Kidney (tissue), 14 donors: ENCODE measurements around the gene CPSF7. TPM values are rescaled to one million over a fixed set of nuclear protein-coding genes. Genes with fewer than 3 reads are reported as not detected.

Experiments
- DNase-seq, 5 donors: peaks; one replicate each; pipeline ENCODE4 v3.0.0-alpha.2; 2013 to 2020
- FAIRE-seq: peaks from 2 replicates; lab custom pipeline; 2012; peaks lifted over from hg19 to GRCh38; lab: Jason Lieb, UNC
- H3K27ac ChIP-seq, 2 donors: one replicate each; pipeline ENCODE4 v1.7.0; 2013; ENCODE audit warnings: low read depth in 2 of 2, low read length in 2 of 2, inconsistent platforms in 1 of 2
- H3K27me3 ChIP-seq: one replicate; pipeline ENCODE4 v1.7.1; 2013; ENCODE audit warnings: low read length, inconsistent platforms; ENCODE audit not compliant: control insufficient read depth, insufficient read depth
- H3K36me3 ChIP-seq, 3 donors: one replicate each; pipeline versions ENCODE4 v1.7.0 to v1.7.1; 2013; ENCODE audit warnings: low read length in 3 of 3, control low read depth in 1 of 3, inconsistent platforms in 1 of 3; ENCODE audit not compliant: insufficient read depth in 3 of 3, control insufficient read depth in 2 of 3
- H3K4me1 ChIP-seq, 3 donors: one replicate each; pipeline versions ENCODE4 v1.7.0 to v1.7.1; 2013; ENCODE audit warnings: low read length in 3 of 3, inconsistent platforms in 1 of 3, low read depth in 1 of 3; ENCODE audit not compliant: control insufficient read depth in 2 of 3, insufficient read depth in 2 of 3
- H3K4me3 ChIP-seq, 3 donors: one replicate each; pipeline versions ENCODE4 v1.7.0 to v1.8.1; 2013; ENCODE audit warnings: low read length in 3 of 3, control low read depth in 1 of 3, inconsistent platforms in 1 of 3
- H3K9ac ChIP-seq, 3 donors: one replicate each; pipeline versions ENCODE4 v1.7.0 to v1.7.1; 2013; ENCODE audit warnings: low read length in 3 of 3, control low read depth in 1 of 3, inconsistent platforms in 1 of 3
- H3K9me3 ChIP-seq, 3 donors: one replicate each; pipeline versions ENCODE4 v1.7.0 to v1.7.1; 2013; ENCODE audit warnings: low read length in 3 of 3, control low read depth in 1 of 3, inconsistent platforms in 1 of 3; ENCODE audit not compliant: control insufficient read depth in 2 of 3, insufficient read depth in 1 of 3
- CTCF ChIP-seq: IDR thresholded peaks from 3 replicates; pipeline ENCODE4 v1.5.1; 2012; ENCODE audit warnings: mild to moderate bottlenecking, moderate library complexity, borderline replicate concordance; ENCODE audit not compliant: insufficient read depth; ENCODE audit errors: extremely low read depth
- intact Hi-C: fragments of 100-400 bp; cut with DNase I; formaldehyde crosslinking; loops from one replicate; pipeline ENCODE4 v1.11.1; 2022
- polyA plus RNA-seq: library from polyadenylated mRNA; stranded (reverse); fragments of 350-450 nt; fragmentation: Illumina TruSeq; extraction: RNeasy Lipid Tissue Mini Kit (QIAGEN cat#74804); gene quantifications from one replicate; pipeline ENCODE4 v1.2.3, GENCODE V29; 2014; ENCODE audit warnings: low read depth, low replicate concordance; ENCODE audit not compliant: insufficient read depth
- total RNA-seq: library from RNA; stranded (reverse); fragmentation: NEBNext Ultra II Directional; extraction: Animal tissue kit (Norgen Biotek cat#: 25700); gene quantifications from one replicate; pipeline ENCODE4 v1.2.1, GENCODE V29; 2021
- donor health status: control.
- donor health status: control.
- donor health status: control.
- donor health status: control.
- donor health status: control.
- donor health status: DM: yes; HTN: yes; CAD: no.
- donor health status: Normal renal cell carcinoma (clear cell type).

The CPSF7 gene
- total and polyA plus RNA-seq, 2 donors from 2014 or later: 28.4 to 94.5 TPM

- H3K4me3 ChIP-seq: no peak overlapping the region
- TF ChIP-seq CTCF: no peak
- DNase-seq (no peak), FAIRE-seq (no peak)
- no peak overlapping the region for H3K27ac ChIP-seq
- H3K9me3 ChIP-seq: no peaks in the 10 kb centered on the region
- intact Hi-C loops: no loop called here
- peaks cover 10 to 43% (median 16%) of the 10 kb centered on the region in 3 donors for H3K36me3 ChIP-seq
- no peak overlapping the region for H3K9ac ChIP-seq
- H3K27me3 ChIP-seq: no peaks in the 10 kb centered on the region
- peaks cover 0 to 13% (median 5%) of the 10 kb centered on the region in 3 donors for H3K4me1 ChIP-seq
Measured at GRCh38 chr11:61367406-61367805, 62.4 kb downstream of the CPSF7 start.

- Histone ChIP-seq H3K4me3 (no peak overlapping the region), H3K9me3 (no peaks in the 10 kb centered on the region), H3K27me3 (no peaks in the 10 kb centered on the region), H3K9ac (no peak overlapping the region), H3K4me1 (peaks cover 0 to 17% (median 5%) of the 10 kb centered on the region in 3 donors), H3K36me3 (peaks cover 10 to 35% (median 16%) of the 10 kb centered on the region in 3 donors), H3K27ac (no peak overlapping the region)
- intact Hi-C loops: no loop called here
- no peak for FAIRE-seq
- DNase-seq: no peak
- TF ChIP-seq CTCF: no peak
Measured at GRCh38 chr11:61364012-61364675, 65.6 kb downstream of the CPSF7 start.

GRCh38 chr11:61362542-61362875 lies 67.3 kb downstream of the CPSF7 start:
- Histone ChIP-seq H3K27me3 (no peaks in the 10 kb centered on the region), H3K9ac (peak overlapping the region; percentile 64 to 99 (median 91)), H3K27ac (peak overlapping the region; percentile 97 to 99), H3K4me1 (peaks cover 0 to 15% (median 5%) of the 10 kb centered on the region in 3 donors), H3K9me3 (no peaks in the 10 kb centered on the region), H3K4me3 (peak overlapping the region; percentile 85 to 96 (median 94)), H3K36me3 (peaks cover 5 to 24% (median 12%) of the 10 kb centered on the region in 3 donors)
- intact Hi-C loops: no loop called here
- FAIRE-seq (no peak), DNase-seq (peak in 2 of 5 donors; percentile 45 to 62)
- TF ChIP-seq CTCF: no peak
